Stromal cell of bone marrow (primary cell): Measurements from ENCODE around the gene CCM2L.
A peak's percentile ranks its signal among the peaks of the same experiment; 100 is the strongest.

Source experiments
- DNase-seq: peaks from one replicate; pipeline ENCODE4 v3.0.0-alpha.2; 2012; ENCODE audit warnings: low read depth

Gene CCM2L

GRCh38 chr20:31996996-31997395 lies 13.2 kb upstream of the CCM2L start:
- DNase-seq = no peak

- no peak for DNase-seq
Observed at GRCh38 chr20:31998246-31998645, 12.0 kb upstream of the CCM2L start.

GRCh38 chr20:32003325-32003724 lies 6.9 kb upstream of the CCM2L start:
- DNase-seq = no peak

GRCh38 chr20:32004963-32005362 lies 5.3 kb upstream of the CCM2L start:
- peak; percentile 7 for DNase-seq

- DNase-seq = no peak
Observed at GRCh38 chr20:32006053-32006452, 4.2 kb upstream of the CCM2L start.

- DNase-seq = no peak
Observed at GRCh38 chr20:32006841-32007786, 3.1 kb upstream of the CCM2L start.

- no peak for DNase-seq
Observed at GRCh38 chr20:32007787-32008616, 2.2 kb upstream of the CCM2L start.

- no peak for DNase-seq
Observed at GRCh38 chr20:32009564-32009963, 674 bp upstream of the CCM2L start.

GRCh38 chr20:32010666-32011065 lies 428 bp downstream of the CCM2L start:
- DNase-seq = no peak

GRCh38 chr20:32012159-32012688 lies 2.0 kb downstream of the CCM2L start:
- DNase-seq = no peak

GRCh38 chr20:32013326-32013725 lies 3.1 kb downstream of the CCM2L start:
- DNase-seq = no peak

GRCh38 chr20:32017711-32018251 lies 7.5 kb downstream of the CCM2L start:
- no peak for DNase-seq

- DNase-seq = no peak
Observed at GRCh38 chr20:32018269-32019155, 8.3 kb downstream of the CCM2L start.

GRCh38 chr20:32019156-32019510 lies 8.9 kb downstream of the CCM2L start:
- no peak for DNase-seq

- no peak for DNase-seq
Observed at GRCh38 chr20:32019563-32020463, 9.6 kb downstream of the CCM2L start.

- DNase-seq = no peak
Observed at GRCh38 chr20:32021091-32021490, 10.9 kb downstream of the CCM2L start.

- DNase-seq = no peak
Observed at GRCh38 chr20:32024683-32025295, 14.6 kb downstream of the CCM2L start.

- DNase-seq = no peak
Observed at GRCh38 chr20:32027643-32028042, 17.4 kb downstream of the CCM2L start.

GRCh38 chr20:32028647-32029372 lies 18.6 kb downstream of the CCM2L start:
- no peak for DNase-seq
